ENCODE data around the gene TRIM62. TPM values are rescaled to one million over a fixed set of nuclear protein-coding genes. Genes with fewer than 3 reads are reported as not detected.

The TRIM62 gene
- total and polyA plus RNA-seq, 7 experiments from 2014 or later: 3.6 to 24.2 (median 18.4) TPM

DNA sequence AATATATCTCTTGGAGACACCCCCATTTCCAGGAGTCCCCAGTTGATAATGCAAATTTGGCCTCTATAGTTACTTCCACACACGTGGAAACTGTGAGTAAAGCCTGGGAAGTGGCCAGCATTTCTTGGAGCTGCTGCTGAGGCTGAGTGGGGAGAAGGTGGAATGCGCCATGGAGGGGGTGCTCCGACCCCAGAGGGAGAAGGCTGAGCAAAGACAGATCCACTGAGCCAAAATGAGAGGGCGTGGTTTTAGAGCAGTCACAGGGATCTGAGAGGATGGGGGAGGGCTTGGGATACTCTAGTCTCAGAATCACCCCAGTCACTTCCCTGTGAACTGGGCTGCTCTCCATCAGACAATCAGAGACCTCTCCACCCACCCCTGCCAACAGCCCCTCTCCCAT, 38.7 kb downstream of the TRIM62 start:
- intact Hi-C loops (cut with micrococcal nuclease): no loop called here
- Mint-ChIP-seq H3K4me1 (peaks cover 4 to 21% (median 7%) of the 10 kb centered on the region in 7 donors), H3K36me3 (peaks cover 0 to 9% (median 6%) of the 10 kb centered on the region in 5 donors), H3K9me3 (no peaks in the 10 kb centered on the region), H3K27ac (peak overlapping the region in 1 of 9 donors; percentile 23), H3K27me3 (no peaks in the 10 kb centered on the region), H3K4me3 (no peak overlapping the region)
- no peak overlapping the region for H3K27ac ChIP-seq (ENCODE audit: low read depth, low read length)
- H3K36me3 ChIP-seq (ENCODE audit: control insufficient read depth in 2 of 3, insufficient read depth in 3 of 3, low read length in 3 of 3): peaks cover 0 to 35% (median 0%) of the 10 kb centered on the region in 3 experiments
- CTCF ChIA-PET: no interaction called here
- no peaks in the 10 kb centered on the region for H3K4me1 ChIP-seq (ENCODE audit: control insufficient read depth in 2 of 2, insufficient read depth in 2 of 2, low read length in 2 of 2)
- H3K9me3 ChIP-seq (ENCODE audit: control insufficient read depth in 2 of 3, low read length in 3 of 3): no peaks in the 10 kb centered on the region
- no peak overlapping the region for H3K4me3 ChIP-seq (ENCODE audit: low read length)
- POLR2A ChIA-PET: interaction anchor here (1.0 kb wide), 1 partner anchor 12 kb away, joined by 3 read pairs; no protein-coding TSS in a partner anchor
- DNase-seq: no peak
- no peak for ATAC-seq
- no peaks in the 10 kb centered on the region for H3K27me3 ChIP-seq (ENCODE audit: control insufficient read depth in 2 of 2, insufficient read depth in 2 of 2, low read length in 2 of 2)

DNA sequence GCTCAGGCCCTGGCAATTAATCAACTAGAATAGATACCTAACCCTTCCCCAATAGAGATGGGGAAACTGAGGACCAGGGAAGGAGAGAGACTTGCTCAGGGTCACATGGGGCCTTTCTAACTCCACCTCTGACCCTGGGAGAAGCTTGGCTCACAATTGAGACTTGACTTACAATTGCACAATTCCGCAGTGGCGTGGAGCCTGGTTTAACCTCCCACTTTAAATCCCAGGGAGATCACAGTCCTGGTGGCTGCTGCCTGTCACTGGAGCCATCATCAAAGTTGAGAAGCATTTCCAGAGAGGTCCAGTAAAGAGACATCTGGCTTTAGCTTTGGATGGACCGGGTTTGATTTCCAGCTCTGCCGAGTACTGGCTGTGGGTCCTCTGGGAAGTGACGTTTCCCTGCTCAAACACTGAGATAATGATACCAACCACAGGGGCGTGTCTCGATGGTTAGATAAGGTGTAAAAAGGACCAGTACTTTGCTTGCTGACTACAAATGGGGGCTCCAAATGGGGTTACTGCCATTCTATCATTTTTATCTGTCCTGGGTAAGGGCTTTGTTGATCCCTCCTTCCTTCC, 39.3 kb downstream of the TRIM62 start:
- no peak overlapping the region for H3K4me3 ChIP-seq (ENCODE audit: low read length)
- no peaks in the 10 kb centered on the region for H3K9me3 Mint-ChIP-seq
- ATAC-seq (no peak), DNase-seq (no peak)
- no peaks in the 10 kb centered on the region for H3K27me3 Mint-ChIP-seq
- intact Hi-C loops (cut with micrococcal nuclease): no loop called here
- no peak overlapping the region for H3K27ac ChIP-seq (ENCODE audit: low read depth, low read length)
- peaks cover 0 to 29% (median 0%) of the 10 kb centered on the region in 3 experiments for H3K36me3 ChIP-seq (ENCODE audit: control insufficient read depth in 2 of 3, insufficient read depth in 3 of 3, low read length in 3 of 3)
- POLR2A ChIA-PET: no interaction called here
- no peaks in the 10 kb centered on the region for H3K4me1 ChIP-seq (ENCODE audit: control insufficient read depth in 2 of 2, insufficient read depth in 2 of 2, low read length in 2 of 2)
- H3K27ac Mint-ChIP-seq: peak overlapping the region in 1 of 9 donors; percentile 25
- H3K4me3 Mint-ChIP-seq: no peak overlapping the region
- peaks cover 0 to 9% (median 6%) of the 10 kb centered on the region in 5 donors for H3K36me3 Mint-ChIP-seq
- peaks cover 4 to 18% (median 8%) of the 10 kb centered on the region in 7 donors for H3K4me1 Mint-ChIP-seq
- H3K27me3 ChIP-seq (ENCODE audit: control insufficient read depth in 2 of 2, insufficient read depth in 2 of 2, low read length in 2 of 2): no peaks in the 10 kb centered on the region
- CTCF ChIA-PET: interaction anchor here (0.6 kb wide), 1 partner anchor 19 kb away, joined by 4 read pairs; no protein-coding TSS in a partner anchor
- no peaks in the 10 kb centered on the region for H3K9me3 ChIP-seq (ENCODE audit: control insufficient read depth in 2 of 3, low read length in 3 of 3)

DNA sequence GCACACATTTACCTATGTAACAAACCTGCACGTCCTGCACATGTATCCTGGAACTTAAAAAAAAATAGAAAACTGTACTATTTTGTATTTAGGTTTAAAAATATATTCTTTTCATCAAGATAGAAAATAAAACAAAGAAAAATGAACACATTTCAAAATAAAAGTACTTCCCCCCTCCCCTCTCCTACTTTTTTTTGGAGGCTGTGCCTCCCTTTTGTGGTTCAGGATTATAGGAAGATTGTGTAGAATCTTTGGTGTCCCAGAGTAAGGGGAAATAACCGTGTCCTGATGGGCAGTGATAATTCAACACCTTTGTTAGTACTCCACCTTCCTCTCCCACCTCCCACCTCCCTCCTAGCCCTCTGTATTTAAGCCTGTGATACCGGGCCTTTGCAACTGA, 40.1 kb downstream of the TRIM62 start:
- Histone ChIP-seq H3K27me3 (ENCODE audit: control insufficient read depth in 2 of 2, insufficient read depth in 2 of 2, low read length in 2 of 2) (no peaks in the 10 kb centered on the region), H3K4me3 (ENCODE audit: low read length) (no peak overlapping the region), H3K36me3 (ENCODE audit: control insufficient read depth in 2 of 3, insufficient read depth in 3 of 3, low read length in 3 of 3) (peaks cover 0 to 21% (median 0%) of the 10 kb centered on the region in 3 experiments), H3K9me3 (ENCODE audit: control insufficient read depth in 2 of 3, low read length in 3 of 3) (no peaks in the 10 kb centered on the region), H3K4me1 (ENCODE audit: control insufficient read depth in 2 of 2, insufficient read depth in 2 of 2, low read length in 2 of 2) (no peaks in the 10 kb centered on the region), H3K27ac (ENCODE audit: low read depth, low read length) (no peak overlapping the region)
- DNase-seq: no peak
- H3K9me3 Mint-ChIP-seq: no peaks in the 10 kb centered on the region
- H3K27ac Mint-ChIP-seq: peak overlapping the region in 1 of 9 donors; percentile 20
- peaks cover 0 to 6% (median 4%) of the 10 kb centered on the region in 5 donors for H3K36me3 Mint-ChIP-seq
- H3K4me1 Mint-ChIP-seq: peaks cover 4 to 18% (median 8%) of the 10 kb centered on the region in 7 donors
- no peak overlapping the region for H3K4me3 Mint-ChIP-seq
- no peaks in the 10 kb centered on the region for H3K27me3 Mint-ChIP-seq
- intact Hi-C loops (cut with micrococcal nuclease): no loop called here
- no peak for ATAC-seq
- ChIA-PET CTCF (interaction anchor here (0.6 kb wide), 1 partner anchor 18 kb away, joined by 4 read pairs; no protein-coding TSS in a partner anchor), POLR2A (interaction anchor here (4.5 kb wide), 1 partner anchor 14 kb away, joined by 16 read pairs; no protein-coding TSS in a partner anchor)

DNA sequence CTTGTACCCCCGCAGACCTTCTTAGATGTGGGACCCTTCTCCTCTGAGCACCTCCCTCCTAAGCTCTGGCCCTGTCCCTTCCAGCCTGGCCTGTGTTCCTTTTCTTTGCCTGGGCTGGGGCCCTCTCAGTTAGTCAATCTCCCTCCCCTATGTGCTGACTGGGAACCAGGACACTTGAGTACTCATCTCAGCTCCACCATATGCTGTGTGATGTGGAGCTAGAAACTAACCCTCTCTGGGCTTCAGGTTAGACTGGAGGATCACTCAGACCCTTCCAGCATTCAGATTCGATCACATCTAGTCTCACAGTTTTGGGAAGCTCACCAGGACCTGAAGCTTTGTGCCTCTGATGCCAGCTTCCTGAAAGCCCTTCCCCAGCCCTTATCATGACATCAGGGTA, 40.6 kb downstream of the TRIM62 start:
- H3K4me1 Mint-ChIP-seq: peaks cover 0 to 16% (median 8%) of the 10 kb centered on the region in 7 donors
- intact Hi-C loops (cut with micrococcal nuclease): no loop called here
- ATAC-seq (no peak), DNase-seq (no peak)
- peak overlapping the region in 1 of 10 donors; percentile 29 for H3K4me3 Mint-ChIP-seq
- H3K9me3 ChIP-seq (ENCODE audit: control insufficient read depth in 2 of 3, low read length in 3 of 3): no peaks in the 10 kb centered on the region
- peaks cover 0 to 4% (median 0%) of the 10 kb centered on the region in 5 donors for H3K36me3 Mint-ChIP-seq
- H3K4me3 ChIP-seq (ENCODE audit: low read length): no peak overlapping the region
- POLR2A ChIA-PET: interaction anchor here (4.5 kb wide), 1 partner anchor 14 kb away, joined by 16 read pairs; no protein-coding TSS in a partner anchor
- H3K36me3 ChIP-seq (ENCODE audit: control insufficient read depth in 2 of 3, insufficient read depth in 3 of 3, low read length in 3 of 3): peaks cover 0 to 16% (median 0%) of the 10 kb centered on the region in 3 experiments
- H3K9me3 Mint-ChIP-seq: no peaks in the 10 kb centered on the region
- H3K4me1 ChIP-seq (ENCODE audit: control insufficient read depth in 2 of 2, insufficient read depth in 2 of 2, low read length in 2 of 2): no peaks in the 10 kb centered on the region
- H3K27me3 Mint-ChIP-seq: no peaks in the 10 kb centered on the region
- CTCF ChIA-PET: no interaction called here
- H3K27ac Mint-ChIP-seq: peak overlapping the region in 6 of 9 donors; percentile 23 to 88 (median 68)
- no peaks in the 10 kb centered on the region for H3K27me3 ChIP-seq (ENCODE audit: control insufficient read depth in 2 of 2, insufficient read depth in 2 of 2, low read length in 2 of 2)
- H3K27ac ChIP-seq (ENCODE audit: low read depth, low read length): no peak overlapping the region

DNA sequence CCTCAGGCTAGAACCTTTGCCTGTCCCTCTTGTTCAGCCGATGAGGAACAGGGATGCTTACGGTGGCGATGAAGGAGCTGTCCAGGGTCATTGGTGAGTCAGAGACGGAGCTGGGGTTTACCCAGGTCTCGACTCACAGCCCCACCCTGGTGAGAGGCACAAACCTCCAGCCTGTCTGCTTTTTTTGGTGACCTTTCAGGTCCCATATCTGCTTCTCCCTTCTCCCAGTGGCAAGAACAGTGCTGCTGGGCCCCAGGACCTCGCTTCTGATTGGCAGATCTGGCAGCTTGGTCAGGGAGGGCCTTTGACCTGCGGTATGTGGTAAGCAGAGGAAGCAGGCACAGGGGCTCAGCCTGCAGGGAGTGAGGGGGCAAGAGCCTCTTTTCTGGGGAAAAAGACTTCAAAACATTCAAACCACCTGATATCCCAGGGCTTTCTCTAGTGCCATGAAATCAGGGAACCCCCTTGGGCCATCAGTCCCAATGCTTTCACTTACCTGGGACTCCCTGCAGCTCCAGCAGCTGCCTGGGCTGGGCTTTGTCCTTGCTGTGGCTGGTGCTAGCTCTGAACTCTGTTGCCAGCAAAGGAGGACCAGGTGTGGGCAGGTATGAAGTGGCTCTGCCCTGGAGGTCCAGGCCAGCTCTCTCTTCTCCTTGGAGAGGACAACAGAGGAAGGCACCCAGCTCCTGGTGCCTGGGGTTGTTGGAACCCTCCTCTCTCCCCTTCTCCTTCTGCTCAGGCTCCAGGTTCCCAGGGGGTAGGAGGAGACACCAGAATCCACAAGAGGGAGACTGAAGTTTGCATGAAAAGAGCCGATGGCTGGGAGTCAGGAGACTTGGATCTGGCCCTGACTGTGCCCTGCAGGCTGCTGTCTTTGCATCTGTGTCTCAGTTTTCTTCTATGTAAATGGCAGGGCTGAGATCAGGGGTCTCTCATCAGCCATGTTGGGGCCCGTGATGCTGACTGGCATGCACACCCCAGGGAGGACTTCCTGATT, 41.4 kb downstream of the TRIM62 start:
- ChIA-PET CTCF (interaction anchor here (2.6 kb wide), 1 partner anchor 13 kb away, joined by 8 read pairs; no protein-coding TSS in a partner anchor), POLR2A (interaction anchor here (4.5 kb wide), 1 partner anchor 13 kb away, joined by 16 read pairs; no protein-coding TSS in a partner anchor)
- peak; percentile 29 for ATAC-seq
- no peak for DNase-seq
- Mint-ChIP-seq H3K4me1 (peaks cover 0 to 19% (median 13%) of the 10 kb centered on the region in 7 donors), H3K4me3 (no peak overlapping the region), H3K36me3 (peaks cover 0 to 3% (median 2%) of the 10 kb centered on the region in 5 donors), H3K9me3 (no peaks in the 10 kb centered on the region), H3K27me3 (no peaks in the 10 kb centered on the region), H3K27ac (peak overlapping the region in 5 of 9 donors; percentile 9 to 88 (median 71))
- Histone ChIP-seq H3K27me3 (ENCODE audit: control insufficient read depth in 2 of 2, insufficient read depth in 2 of 2, low read length in 2 of 2) (no peaks in the 10 kb centered on the region), H3K27ac (ENCODE audit: low read depth, low read length) (no peak overlapping the region), H3K9me3 (ENCODE audit: control insufficient read depth in 2 of 3, low read length in 3 of 3) (no peaks in the 10 kb centered on the region), H3K4me3 (ENCODE audit: low read length) (no peak overlapping the region), H3K36me3 (ENCODE audit: control insufficient read depth in 2 of 3, insufficient read depth in 3 of 3, low read length in 3 of 3) (peaks cover 0 to 10% (median 0%) of the 10 kb centered on the region in 3 experiments), H3K4me1 (ENCODE audit: control insufficient read depth in 2 of 2, insufficient read depth in 2 of 2, low read length in 2 of 2) (no peaks in the 10 kb centered on the region)
- intact Hi-C loops (cut with micrococcal nuclease): no loop called here

DNA sequence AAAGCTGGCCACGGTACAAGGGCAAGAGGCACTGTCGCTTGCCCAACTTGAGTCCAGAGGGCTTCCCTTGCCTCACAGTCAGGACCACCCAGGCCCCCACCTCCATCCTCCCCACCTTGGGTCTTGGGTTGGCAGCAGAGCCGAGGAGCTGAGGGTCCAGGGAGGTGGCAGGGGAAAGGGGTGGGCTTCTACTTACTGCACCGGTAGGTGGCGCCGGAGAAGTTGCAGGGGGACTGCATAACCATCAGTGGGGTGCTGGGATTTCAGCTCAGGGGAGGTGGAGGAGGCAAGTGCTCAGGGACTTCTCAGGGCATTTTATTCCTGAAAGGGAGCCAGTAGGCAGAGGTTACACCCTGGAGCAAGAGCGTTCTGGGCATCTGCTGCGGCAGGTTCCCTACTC, 44.0 kb downstream of the TRIM62 start:
- peak; percentile 50 for ATAC-seq
- Histone ChIP-seq H3K9me3 (ENCODE audit: control insufficient read depth in 2 of 3, low read length in 3 of 3) (no peaks in the 10 kb centered on the region), H3K27ac (ENCODE audit: low read depth, low read length) (no peak overlapping the region), H3K27me3 (ENCODE audit: control insufficient read depth in 2 of 2, insufficient read depth in 2 of 2, low read length in 2 of 2) (no peaks in the 10 kb centered on the region), H3K4me1 (ENCODE audit: control insufficient read depth in 2 of 2, insufficient read depth in 2 of 2, low read length in 2 of 2) (no peaks in the 10 kb centered on the region), H3K4me3 (ENCODE audit: low read length) (no peak overlapping the region), H3K36me3 (ENCODE audit: control insufficient read depth in 2 of 3, insufficient read depth in 3 of 3, low read length in 3 of 3) (peaks cover 0 to 2% (median 0%) of the 10 kb centered on the region in 3 experiments)
- CTCF ChIA-PET: no interaction called here
- intact Hi-C loops (cut with micrococcal nuclease): loop anchor here in 1 of 2 donors (10.0 kb wide), 1 partner anchor 317 kb away; no protein-coding TSS in a partner anchor
- no peaks in the 10 kb centered on the region for H3K27me3 Mint-ChIP-seq
- peaks cover 0 to 6% (median 0%) of the 10 kb centered on the region in 5 donors for H3K36me3 Mint-ChIP-seq
- H3K27ac Mint-ChIP-seq: no peak overlapping the region
- DNase-seq: peak in 5 of 9 donors; percentile 9 to 31 (median 22)
- no peak overlapping the region for H3K4me3 Mint-ChIP-seq
- peaks cover 8 to 23% (median 15%) of the 10 kb centered on the region in 7 donors for H3K4me1 Mint-ChIP-seq
- peaks cover 0 to 2% (median 0%) of the 10 kb centered on the region in 11 donors for H3K9me3 Mint-ChIP-seq
- POLR2A ChIA-PET: interaction anchor here (4.5 kb wide), 1 partner anchor 10 kb away, joined by 16 read pairs; no protein-coding TSS in a partner anchor

All from naive thymus-derived CD4-positive, alpha-beta T cell (primary cell).